Naive B cell (primary cell): ENCODE results near the gene APBB1IP. TPM values are rescaled to one million over a fixed set of nuclear protein-coding genes. Genes with fewer than 3 reads are reported as not detected.
"Not testable (repeated sequence)": the region's sequence is repeated elsewhere in the genome, so short reads cannot be mapped to it uniquely, and the experiment has no call there.

Experiments used
- ATAC-seq, 2 donors: fragments of 150-1000 bp; cut with Tn5 transposase; 2 replicates each; pipeline ENCODE4 v1.10.0; 2021; ENCODE audit warnings: low read depth in 2 of 2, mild to moderate bottlenecking in 2 of 2, moderate library complexity in 2 of 2
- DNase-seq: peaks from one replicate; pipeline ENCODE4 v3.0.0; 2022
- H3K27ac Mint-ChIP-seq, 6 donors: one replicate each; pipeline ENCODE4 v1.8.0; 2020 to 2022; ENCODE audit warnings: mild to moderate bottlenecking in 6 of 6, mixed read lengths in 6 of 6, moderate library complexity in 5 of 6, inconsistent platforms in 2 of 6
- H3K27me3 Mint-ChIP-seq, 3 donors: one replicate each; pipeline ENCODE4 v1.8.0; 2021 to 2022; ENCODE audit warnings: mixed read lengths in 3 of 3, mild to moderate bottlenecking in 1 of 3
- H3K36me3 Mint-ChIP-seq, 2 donors: one replicate each; pipeline ENCODE4 v1.8.0; 2020 to 2022; ENCODE audit warnings: mixed read lengths in 2 of 2, inconsistent platforms in 1 of 2, mild to moderate bottlenecking in 1 of 2
- H3K4me1 Mint-ChIP-seq, 3 donors: one replicate each; pipeline ENCODE4 v1.8.0; 2020 to 2022; ENCODE audit warnings: mixed read lengths in 3 of 3, inconsistent platforms in 1 of 3, mild to moderate bottlenecking in 1 of 3, moderate library complexity in 1 of 3
- H3K4me3 Mint-ChIP-seq, 8 donors: one replicate each; pipeline ENCODE4 v1.8.0; 2020 to 2022; ENCODE audit warnings: mild to moderate bottlenecking in 8 of 8, mixed read lengths in 8 of 8, moderate library complexity in 8 of 8, inconsistent platforms in 2 of 8
- H3K9me3 Mint-ChIP-seq, 7 donors: one replicate each; pipeline ENCODE4 v1.8.0; 2020 to 2022; ENCODE audit warnings: mixed read lengths in 7 of 7, mild to moderate bottlenecking in 5 of 7, inconsistent platforms in 2 of 7, moderate library complexity in 1 of 7
- polyA plus RNA-seq, 6 donors: library from polyadenylated mRNA; unstranded; fragments of 300-500 nt; fragmentation: Illumina TruSeq; gene quantifications; one replicate each; pipeline ENCODE4 v1.2.3, GENCODE V29; 2021; ENCODE audit warnings: low read depth in 6 of 6

APBB1IP gene
- polyA plus RNA-seq, 6 donors from 2014 or later: 40.1 to 76.1 (median 45.0) TPM

DNA sequence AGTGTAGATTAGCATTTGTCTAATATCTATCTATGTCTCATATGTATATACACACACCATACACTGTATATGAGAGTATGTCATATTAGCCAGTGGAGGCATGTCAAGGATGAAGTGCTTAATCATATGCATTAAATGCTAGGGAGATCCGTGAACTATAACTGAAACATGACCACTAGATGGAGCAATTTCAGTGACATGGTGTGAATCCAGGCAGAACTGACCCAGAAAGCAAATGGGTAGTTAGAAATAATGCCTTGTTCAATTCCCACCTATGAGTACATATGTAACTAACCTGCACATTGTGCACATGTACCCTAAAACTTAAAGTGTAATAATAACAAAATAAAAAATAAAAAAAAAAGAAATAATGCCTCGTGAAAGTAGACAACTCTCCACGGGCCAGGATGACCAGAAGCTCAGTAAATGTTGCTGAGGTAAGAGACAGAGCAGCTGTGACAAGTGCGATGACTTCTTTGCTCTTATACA, 168.3 kb downstream of the APBB1IP start:
- H3K36me3 Mint-ChIP-seq, H3K4me1 Mint-ChIP-seq, H3K9me3 Mint-ChIP-seq, H3K27me3 Mint-ChIP-seq, H3K27ac Mint-ChIP-seq, DNase-seq, H3K4me3 Mint-ChIP-seq: not testable (repeated sequence)
- peak; percentile 65 to 79 for ATAC-seq

DNA sequence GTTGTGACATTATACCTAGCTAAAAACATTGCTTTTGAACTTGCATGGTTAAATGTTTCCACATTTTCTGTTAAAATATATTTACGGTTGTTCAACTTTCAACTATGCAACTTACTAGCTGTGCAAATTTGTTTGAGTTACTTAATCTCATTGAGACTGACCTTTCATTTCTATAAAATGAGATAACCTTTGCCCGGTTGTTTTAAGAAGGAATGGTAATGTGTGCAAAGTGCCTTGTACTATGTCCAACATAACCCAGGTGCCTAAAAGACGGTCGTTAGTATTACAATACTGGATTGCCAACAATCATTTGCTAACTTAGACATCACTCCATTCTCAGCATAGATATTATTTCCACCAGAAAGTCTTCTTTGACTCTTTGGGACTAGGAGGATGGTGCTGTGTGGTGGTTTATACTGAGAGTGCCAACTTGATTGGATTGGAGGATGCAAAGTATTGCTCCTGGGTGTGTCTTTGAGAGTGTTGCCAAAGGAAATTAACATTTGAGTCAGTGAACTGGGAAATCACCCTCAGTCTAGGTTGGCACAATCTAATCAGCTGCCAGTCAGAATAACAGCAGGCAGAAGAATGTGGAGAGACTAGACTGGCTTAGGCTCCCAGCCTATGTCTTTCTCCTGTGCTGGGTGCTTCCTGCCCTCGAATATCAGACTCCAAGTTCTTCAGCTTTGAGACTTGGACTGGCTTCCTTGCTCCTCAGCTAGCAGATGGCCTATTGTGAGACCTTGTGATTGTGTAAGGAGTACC, 174.2 kb downstream of the APBB1IP start:
- no peak overlapping the region for H3K4me3 Mint-ChIP-seq
- DNase-seq (no peak), ATAC-seq (no peak)
- H3K27ac Mint-ChIP-seq: no peak overlapping the region
- H3K36me3 Mint-ChIP-seq: peaks cover 0 to 5% of the 10 kb centered on the region in 2 donors
- peaks cover 0 to 9% (median 0%) of the 10 kb centered on the region in 3 donors for H3K27me3 Mint-ChIP-seq
- H3K9me3 Mint-ChIP-seq: no peaks in the 10 kb centered on the region
- H3K4me1 Mint-ChIP-seq: no peaks in the 10 kb centered on the region

Other genes with a start within 250 kb of the APBB1IP start
- not detected for gene GAD2, start 221.6 kb upstream of the APBB1IP start, polyA plus RNA-seq